CD1c-positive myeloid dendritic cell (primary cell): Measurements from ENCODE around the gene KMT2E.

ENCODE experiments used
- DNase-seq: peaks from one replicate; pipeline ENCODE4 v3.0.0-alpha.2; 2016; ENCODE audit errors: extremely low spot score

Gene KMT2E

GRCh38 chr7:105073143-105073542, 59.1 kb downstream of the KMT2E start:
- DNase-seq = no peak

GRCh38 chr7:105079348-105079747, 65.3 kb downstream of the KMT2E start:
- DNase-seq = peak; percentile 24

GRCh38 chr7:105084581-105084980, 70.6 kb downstream of the KMT2E start:
- no peak for DNase-seq

- DNase-seq = no peak
These were observed 72.8 kb downstream of the KMT2E start for GRCh38 chr7:105086850-105087249.

GRCh38 chr7:105087981-105088380, 74.0 kb downstream of the KMT2E start:
- no peak for DNase-seq

- DNase-seq = no peak
These were observed 74.5 kb downstream of the KMT2E start for GRCh38 chr7:105088456-105088855.

GRCh38 chr7:105094966-105095365, 81.0 kb downstream of the KMT2E start:
- DNase-seq = no peak

GRCh38 chr7:105096306-105096705, 82.3 kb downstream of the KMT2E start:
- no peak for DNase-seq

- no peak for DNase-seq
These were observed 83.6 kb downstream of the KMT2E start for GRCh38 chr7:105097619-105098018.

- DNase-seq = no peak
These were observed 85.0 kb downstream of the KMT2E start for GRCh38 chr7:105098863-105099515.

- no peak for DNase-seq
These were observed 87.9 kb downstream of the KMT2E start for GRCh38 chr7:105101864-105102263.

- no peak for DNase-seq
These were observed 88.8 kb downstream of the KMT2E start for GRCh38 chr7:105102557-105103352.

GRCh38 chr7:105105579-105105978, 91.6 kb downstream of the KMT2E start:
- no peak for DNase-seq

- DNase-seq = no peak
These were observed 92.5 kb downstream of the KMT2E start for GRCh38 chr7:105106473-105106872.

GRCh38 chr7:105107458-105107857, 93.5 kb downstream of the KMT2E start:
- no peak for DNase-seq

GRCh38 chr7:105112440-105113418, 98.7 kb downstream of the KMT2E start:
- DNase-seq = no peak

- DNase-seq = no peak
These were observed 104.9 kb downstream of the KMT2E start for GRCh38 chr7:105118612-105119600.

- no peak for DNase-seq
These were observed 108.6 kb downstream of the KMT2E start for GRCh38 chr7:105122619-105123018.

- DNase-seq = no peak
These were observed 111.7 kb downstream of the KMT2E start for GRCh38 chr7:105125745-105126144.

GRCh38 chr7:105126436-105126975, 112.5 kb downstream of the KMT2E start:
- DNase-seq = no peak

- no peak for DNase-seq
These were observed 113.2 kb downstream of the KMT2E start for GRCh38 chr7:105127179-105127578.
